CD4-positive, alpha-beta memory T cell (primary cell): ENCODE data around the gene HACD2. TPM values are rescaled to one million over a fixed set of nuclear protein-coding genes. Genes with fewer than 3 reads are reported as not detected.

Source experiments
- CTCF ChIA-PET: fragments of 350-600 bp; sonication (Branson Sonifier 250); formaldehyde crosslinking; loops from one replicate; lab custom pipeline; 2021; ENCODE audit warnings: inconsistent platforms; ENCODE audit not compliant: partially characterized antibody; lab: Charles Lee
- POLR2A ChIA-PET: fragments of 350-600 bp; sonication (Branson Sonifier 250); formaldehyde crosslinking; loops from one replicate; lab custom pipeline; 2021; ENCODE audit not compliant: partially characterized antibody; lab: Charles Lee
- DNase-seq, 5 donors: peaks; one replicate each; pipeline versions ENCODE4 v3.0.0 to v3.0.0-alpha.2; 2020 to 2022; ENCODE audit warnings: mixed read lengths in 1 of 5
- H3K27ac ChIP-seq: one replicate; pipeline ENCODE4 v1.7.0; 2013; ENCODE audit warnings: low read depth, low read length
- H3K27me3 ChIP-seq: 2 replicates; pipeline ENCODE4 v1.7.0; 2013; ENCODE audit warnings: mild to moderate bottlenecking, low read length, moderate library complexity; ENCODE audit not compliant: insufficient read depth
- H3K36me3 ChIP-seq: 2 replicates; pipeline ENCODE4 v1.7.0; 2013; ENCODE audit warnings: mild to moderate bottlenecking, low read length, moderate library complexity; ENCODE audit not compliant: insufficient read depth
- H3K4me1 ChIP-seq: 2 replicates; pipeline ENCODE4 v1.7.0; 2013; ENCODE audit warnings: mild to moderate bottlenecking, low read length, moderate library complexity; ENCODE audit not compliant: insufficient read depth
- H3K4me3 ChIP-seq, 2 donors: one replicate each; pipeline ENCODE4 v1.7.0; 2013; ENCODE audit warnings: low read length in 2 of 2, mild to moderate bottlenecking in 1 of 2
- H3K9me3 ChIP-seq, 2 donors: one replicate each; pipeline ENCODE4 v1.7.0; 2013; ENCODE audit warnings: low read length in 2 of 2, control low read depth in 1 of 2; ENCODE audit not compliant: control insufficient read depth in 1 of 2
- H3K27ac Mint-ChIP-seq, 7 donors: one replicate each; pipeline ENCODE4 v1.8.0; 2020 to 2021; ENCODE audit warnings: mixed read lengths in 7 of 7, mild to moderate bottlenecking in 6 of 7, inconsistent platforms in 3 of 7, moderate library complexity in 3 of 7
- H3K27me3 Mint-ChIP-seq, 2 donors: one replicate each; pipeline ENCODE4 v1.8.0; 2020 to 2021; ENCODE audit warnings: mixed read lengths in 2 of 2
- H3K36me3 Mint-ChIP-seq, 2 donors: one replicate each; pipeline ENCODE4 v1.8.0; 2020 to 2021; ENCODE audit warnings: mixed read lengths in 2 of 2, inconsistent platforms in 1 of 2, mild to moderate bottlenecking in 1 of 2
- H3K4me1 Mint-ChIP-seq, 4 donors: one replicate each; pipeline ENCODE4 v1.8.0; 2020 to 2021; ENCODE audit warnings: mixed read lengths in 4 of 4, mild to moderate bottlenecking in 1 of 4
- H3K4me3 Mint-ChIP-seq, 8 donors: one replicate each; pipeline ENCODE4 v1.8.0; 2020 to 2021; ENCODE audit warnings: mixed read lengths in 8 of 8, mild to moderate bottlenecking in 7 of 8, moderate library complexity in 6 of 8, inconsistent platforms in 3 of 8
- H3K9me3 Mint-ChIP-seq, 8 donors: one replicate each; pipeline ENCODE4 v1.8.0; 2020 to 2021; ENCODE audit warnings: mixed read lengths in 8 of 8, mild to moderate bottlenecking in 5 of 8, inconsistent platforms in 3 of 8, moderate library complexity in 1 of 8
- intact Hi-C: fragments of 100-400 bp; cut with micrococcal nuclease; formaldehyde crosslinking; loops from one replicate; pipeline ENCODE4 v1.15.1; 2023
- polyA plus RNA-seq, 2 donors: library from polyadenylated mRNA; unstranded; fragments of 300-500 nt; fragmentation: Illumina TruSeq; gene quantifications; one replicate each; pipeline ENCODE4 v1.2.3, GENCODE V29; 2021
- total RNA-seq, 2 experiments: library from RNA; stranded (reverse); gene quantifications; one replicate each; pipeline ENCODE4 v1.2.3, GENCODE V29; 2021

HACD2 gene
- total and polyA plus RNA-seq, 4 experiments from 2014 or later = 26.0 to 38.0 (median 28.2) TPM

DNA sequence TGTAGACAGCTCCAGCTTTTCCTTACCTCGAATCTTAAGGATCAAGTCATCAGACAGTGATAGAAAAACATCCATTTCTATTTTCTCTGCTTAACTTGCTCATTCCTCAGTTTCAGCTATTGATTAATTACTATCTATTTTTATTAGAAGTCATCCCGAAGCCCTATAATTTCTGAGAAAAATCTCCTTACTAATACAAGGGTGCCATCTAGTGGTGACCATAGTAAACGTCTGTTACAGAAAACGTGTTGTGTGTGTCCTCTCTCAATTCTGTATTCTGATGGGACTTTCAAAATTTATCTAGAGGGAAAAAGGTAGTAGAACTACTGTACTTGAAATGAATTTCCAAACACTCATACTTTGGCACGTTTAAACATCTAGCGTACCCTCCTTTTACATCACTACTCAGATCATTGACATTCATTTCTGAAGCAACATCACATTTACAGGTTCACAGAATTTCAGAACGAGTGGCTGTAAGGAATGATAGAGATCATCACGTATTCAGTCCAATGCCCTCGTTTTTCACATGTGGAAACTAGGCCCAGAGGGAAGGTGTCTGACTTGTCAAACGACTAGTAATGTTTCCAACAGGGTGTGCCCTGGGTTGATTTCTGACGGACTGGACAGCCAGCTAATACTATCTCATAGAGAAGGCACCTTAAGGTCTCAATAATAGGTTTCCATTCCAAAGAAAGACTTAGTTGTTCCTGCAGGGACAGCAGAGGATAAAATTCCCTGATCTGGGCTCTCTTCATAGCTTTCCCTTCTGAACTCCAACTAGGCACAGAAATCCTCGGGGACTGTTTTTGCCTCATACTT, 25.6 kb downstream of the HACD2 start:
- Histone ChIP-seq H3K36me3 (no peaks in the 10 kb centered on the region), H3K9me3 (no peaks in the 10 kb centered on the region), H3K27ac (no peak overlapping the region), H3K4me1 (no peaks in the 10 kb centered on the region), H3K27me3 (no peaks in the 10 kb centered on the region), H3K4me3 (no peak overlapping the region)
- no peaks in the 10 kb centered on the region for H3K27me3 Mint-ChIP-seq
- H3K27ac Mint-ChIP-seq = no peak overlapping the region
- intact Hi-C loops = loop anchor here (2.0 kb wide), 2 partner anchors 110 to 998 kb away; partner anchors contain the start of gene ADCY5
- no peak overlapping the region for H3K4me3 Mint-ChIP-seq
- POLR2A ChIA-PET = no interaction called here
- peaks cover 0 to 13% (median 2%) of the 10 kb centered on the region in 8 donors for H3K9me3 Mint-ChIP-seq
- H3K36me3 Mint-ChIP-seq = peaks cover 26 to 29% of the 10 kb centered on the region in 2 donors
- peaks cover 5 to 9% (median 9%) of the 10 kb centered on the region in 4 donors for H3K4me1 Mint-ChIP-seq
- peak in 4 of 5 donors; percentile 46 to 53 (median 50) for DNase-seq
- CTCF ChIA-PET = interaction anchor here (0.7 to 6.8 kb wide), 23 partner anchors 9 to 239 kb away, joined by 3 to 137 read pairs (median 5); partner anchors contain the start of gene ADCY5

GRCh38 chr3:123553536-123553935, 31.3 kb downstream of the HACD2 start:
- peaks cover 0 to 21% (median 7%) of the 10 kb centered on the region in 8 donors for H3K9me3 Mint-ChIP-seq
- intact Hi-C loops = no loop called here
- CTCF ChIA-PET = interaction anchor here (0.6 to 1.6 kb wide), 9 partner anchors 9 to 1552 kb away, joined by 3 to 7 read pairs (median 4); no protein-coding TSS in a partner anchor

DNA sequence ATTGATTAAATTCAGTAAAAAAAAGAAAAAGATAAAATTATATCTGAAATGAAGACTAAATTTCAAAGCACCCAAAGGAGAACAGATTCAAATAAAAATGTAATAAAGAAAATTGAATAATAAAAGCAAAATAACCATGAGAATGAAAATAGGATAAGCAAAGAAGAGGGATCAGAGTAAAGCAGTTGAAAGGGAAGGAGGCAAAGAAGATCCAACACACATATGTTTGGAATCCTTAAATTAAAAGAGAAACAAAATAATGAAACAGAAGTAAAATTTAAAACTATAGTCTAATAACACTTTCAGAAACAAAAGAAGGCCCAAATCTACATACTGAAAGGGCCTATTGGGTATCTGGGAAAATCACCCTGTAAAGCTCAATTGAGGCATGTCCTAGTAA, 32.1 kb downstream of the HACD2 start:
- peaks cover 7 to 10% (median 8%) of the 10 kb centered on the region in 4 donors for H3K4me1 Mint-ChIP-seq
- Histone ChIP-seq H3K27me3 (no peaks in the 10 kb centered on the region), H3K9me3 (no peaks in the 10 kb centered on the region), H3K36me3 (peaks cover 8% of the 10 kb centered on the region), H3K4me3 (no peak overlapping the region), H3K27ac (no peak overlapping the region), H3K4me1 (no peaks in the 10 kb centered on the region)
- no peak overlapping the region for H3K27ac Mint-ChIP-seq
- POLR2A ChIA-PET = no interaction called here
- no peak for DNase-seq
- no peak overlapping the region for H3K4me3 Mint-ChIP-seq
- H3K9me3 Mint-ChIP-seq = peaks cover 0 to 21% (median 7%) of the 10 kb centered on the region in 8 donors
- peaks cover 49 to 69% of the 10 kb centered on the region in 2 donors for H3K36me3 Mint-ChIP-seq
- CTCF ChIA-PET = interaction anchor here (1.2 to 1.7 kb wide), 4 partner anchors 9 to 223 kb away, joined by 3 to 5 read pairs (median 4); partner anchors contain the start of gene ADCY5
- intact Hi-C loops = no loop called here
- no peaks in the 10 kb centered on the region for H3K27me3 Mint-ChIP-seq

More at GRCh38 chr3:123553536-123553935, 31.3 kb downstream of the HACD2 start:
- H3K4me1 ChIP-seq = no peaks in the 10 kb centered on the region
- POLR2A ChIA-PET = no interaction called here
- H3K36me3 Mint-ChIP-seq = peaks cover 49 to 67% of the 10 kb centered on the region in 2 donors
- H3K4me3 Mint-ChIP-seq = no peak overlapping the region
- H3K27me3 ChIP-seq = no peaks in the 10 kb centered on the region
- DNase-seq = no peak
- peaks cover 7 to 10% (median 8%) of the 10 kb centered on the region in 4 donors for H3K4me1 Mint-ChIP-seq
- no peaks in the 10 kb centered on the region for H3K9me3 ChIP-seq
- H3K36me3 ChIP-seq = peaks cover 8% of the 10 kb centered on the region
- no peaks in the 10 kb centered on the region for H3K27me3 Mint-ChIP-seq
- no peak overlapping the region for H3K27ac Mint-ChIP-seq
- no peak overlapping the region for H3K27ac ChIP-seq
- no peak overlapping the region for H3K4me3 ChIP-seq

DNA sequence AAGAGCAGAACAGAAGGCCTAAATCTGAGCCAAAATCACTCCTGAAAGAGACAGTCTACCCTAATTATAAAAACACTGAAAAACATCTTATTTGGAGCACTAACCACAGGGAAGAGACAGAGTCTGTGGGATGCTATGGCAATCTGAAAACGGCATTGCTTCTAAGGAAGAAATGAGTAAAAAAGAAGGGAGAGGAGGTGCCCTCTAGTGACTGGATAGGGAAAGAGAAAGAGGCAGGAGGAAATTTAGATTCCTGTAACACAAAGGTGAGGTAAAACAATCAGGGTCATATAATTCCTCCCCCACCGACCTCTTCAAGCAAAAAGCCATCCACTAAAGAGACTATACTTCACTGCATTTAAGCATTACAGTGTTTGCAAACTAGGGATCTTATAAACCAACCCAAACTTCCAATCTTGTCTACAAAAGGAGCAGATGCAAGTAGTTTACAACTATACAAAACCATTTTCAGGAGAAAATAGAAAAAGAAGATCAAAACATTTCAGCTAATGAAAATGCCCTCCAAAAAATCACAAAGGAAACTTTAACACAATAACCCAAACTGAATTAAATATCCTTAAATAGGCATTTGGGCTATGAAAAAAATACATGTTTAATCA, 32.6 kb downstream of the HACD2 start:
- Mint-ChIP-seq H3K27ac (peak overlapping the region in 1 of 7 donors; percentile 48), H3K4me1 (peaks cover 7 to 10% (median 8%) of the 10 kb centered on the region in 4 donors), H3K36me3 (peaks cover 49 to 69% of the 10 kb centered on the region in 2 donors), H3K9me3 (peaks cover 0 to 21% (median 7%) of the 10 kb centered on the region in 8 donors), H3K27me3 (no peaks in the 10 kb centered on the region), H3K4me3 (no peak overlapping the region)
- peaks cover 8% of the 10 kb centered on the region for H3K36me3 ChIP-seq
- peak in 1 of 5 donors; percentile 6 for DNase-seq
- H3K9me3 ChIP-seq = no peaks in the 10 kb centered on the region
- no peak overlapping the region for H3K4me3 ChIP-seq
- no peaks in the 10 kb centered on the region for H3K27me3 ChIP-seq
- no peak overlapping the region for H3K27ac ChIP-seq
- intact Hi-C loops = no loop called here
- POLR2A ChIA-PET = no interaction called here
- no peaks in the 10 kb centered on the region for H3K4me1 ChIP-seq
- CTCF ChIA-PET = interaction anchor here (0.7 to 9.6 kb wide), 10 partner anchors 8 to 226 kb away, joined by 3 to 63 read pairs (median 4); partner anchors contain the start of gene ADCY5

GRCh38 chr3:123547881-123548519, 36.9 kb downstream of the HACD2 start:
- Histone ChIP-seq H3K27ac (no peak overlapping the region), H3K36me3 (peaks cover 8% of the 10 kb centered on the region), H3K27me3 (no peaks in the 10 kb centered on the region), H3K4me1 (no peaks in the 10 kb centered on the region), H3K4me3 (no peak overlapping the region), H3K9me3 (no peaks in the 10 kb centered on the region)
- POLR2A ChIA-PET = no interaction called here
- Mint-ChIP-seq H3K4me3 (no peak overlapping the region), H3K4me1 (peaks cover 7 to 10% (median 8%) of the 10 kb centered on the region in 4 donors), H3K27me3 (no peaks in the 10 kb centered on the region), H3K9me3 (peaks cover 0 to 10% (median 3%) of the 10 kb centered on the region in 8 donors), H3K36me3 (peaks cover 25 to 35% of the 10 kb centered on the region in 2 donors), H3K27ac (peak overlapping the region in 1 of 7 donors; percentile 15)
- intact Hi-C loops = no loop called here
- CTCF ChIA-PET = interaction anchor here (1.1 to 9.6 kb wide), 2 partner anchors 13 to 59 kb away, joined by 3 to 63 read pairs; no protein-coding TSS in a partner anchor
- no peak for DNase-seq

DNA sequence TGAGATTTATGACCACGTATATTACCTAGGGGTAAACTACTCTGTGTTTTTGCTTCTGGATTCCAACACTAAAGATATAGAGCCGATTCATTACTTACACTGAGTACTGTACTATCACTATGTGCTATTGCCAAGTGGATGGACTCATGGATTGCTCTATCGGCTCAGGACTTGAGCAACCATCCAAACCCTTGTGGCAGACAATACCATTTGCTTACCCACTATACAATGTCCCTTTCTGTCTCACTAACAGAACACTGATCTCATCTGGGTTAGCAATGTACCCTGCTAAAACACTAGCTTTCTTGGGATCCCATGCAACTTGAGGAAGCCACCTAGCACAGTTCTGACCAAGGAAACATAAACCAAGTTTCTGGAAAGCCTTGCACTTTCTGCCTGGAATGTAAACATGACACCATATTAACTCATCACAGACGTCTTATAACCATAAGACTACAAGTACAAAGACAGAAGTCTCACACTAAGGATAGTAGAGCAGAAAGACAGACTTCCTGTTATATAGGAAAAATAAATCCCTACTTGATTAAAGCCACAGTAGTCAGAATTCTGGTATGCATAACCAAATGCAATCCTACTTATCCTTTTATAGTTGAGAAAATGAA, 38.6 kb downstream of the HACD2 start:
- CTCF ChIA-PET = interaction anchor here (9.6 kb wide), 1 partner anchor 14 kb away, joined by 63 read pairs; no protein-coding TSS in a partner anchor
- Mint-ChIP-seq H3K36me3 (peaks cover 19 to 29% of the 10 kb centered on the region in 2 donors), H3K4me3 (no peak overlapping the region)

More for the DNA sequence above, 38.6 kb downstream of the HACD2 start:
- Histone ChIP-seq H3K27me3 (no peaks in the 10 kb centered on the region), H3K36me3 (peaks cover 8% of the 10 kb centered on the region), H3K4me3 (no peak overlapping the region), H3K9me3 (no peaks in the 10 kb centered on the region), H3K27ac (no peak overlapping the region), H3K4me1 (no peaks in the 10 kb centered on the region)
- no peak for DNase-seq
- intact Hi-C loops = no loop called here
- H3K4me1 Mint-ChIP-seq = peaks cover 0 to 5% (median under 1%) of the 10 kb centered on the region in 4 donors
- H3K9me3 Mint-ChIP-seq = no peaks in the 10 kb centered on the region
- H3K27me3 Mint-ChIP-seq = no peaks in the 10 kb centered on the region
- POLR2A ChIA-PET = no interaction called here
- H3K27ac Mint-ChIP-seq = no peak overlapping the region
